PC-9 (cell line): ENCODE measurements around the gene MLKL. TPM values are rescaled to one million over a fixed set of nuclear protein-coding genes. Genes with fewer than 3 reads are reported as not detected.

ENCODE experiments used
- BruUV-seq: library from RNA; stranded (reverse); fragments of 400-500 nt; replicated peaks from 2 replicates; lab custom pipeline; 2021; lab: Mats Ljungman, UMichigan
- CTCF ChIA-PET: fragments of 300-600 bp; sonication (Branson Sonifier 250); formaldehyde crosslinking; loops from one replicate; lab custom pipeline; 2022; ENCODE audit warnings: antibody characterized with exemption; lab: Charles Lee
- POLR2A ChIA-PET: fragments of 300-600 bp; sonication (Branson Sonifier 250); formaldehyde crosslinking; loops from one replicate; lab custom pipeline; 2022; ENCODE audit warnings: antibody characterized with exemption; ENCODE audit not compliant: unreplicated experiment; lab: Charles Lee
- DNase-seq, 2 experiments: peaks; one replicate each; pipeline versions ENCODE4 v3.0.0 to v3.0.0-alpha.2; 2015 to 2022; ENCODE audit warnings: mixed read lengths in 1 of 2
- H2AFZ ChIP-seq: fragments of 200-600 bp; sonication (generic); 2 replicates; pipeline ENCODE4 v1.8.1; 2017; ENCODE audit warnings: antibody characterized with exemption
- H3F3A ChIP-seq: fragments of 200-600 bp; sonication (generic); 2 replicates; pipeline ENCODE4 v1.8.1; 2017; ENCODE audit warnings: antibody characterized with exemption, mild to moderate bottlenecking, low read depth; ENCODE audit not compliant: insufficient read depth
- H3K27ac ChIP-seq: fragments of 200-600 bp; sonication (generic); 2 replicates; pipeline ENCODE4 v1.6.1; 2016; ENCODE audit warnings: mixed run types
- H3K27me3 ChIP-seq: fragments of 200-600 bp; sonication (generic); 2 replicates; pipeline ENCODE4 v1.6.1; 2016; ENCODE audit warnings: low read depth, mixed run types; ENCODE audit not compliant: insufficient read depth
- H3K36me3 ChIP-seq: fragments of 200-600 bp; sonication (generic); 2 replicates; pipeline ENCODE4 v1.6.1; 2016; ENCODE audit warnings: low read depth, mixed run types
- H3K4me1 ChIP-seq: fragments of 200-600 bp; sonication (generic); replicated peaks from 2 replicates; pipeline ENCODE4 v1.6.1; 2016; ENCODE audit warnings: mixed run types; ENCODE audit not compliant: insufficient read depth
- H3K4me2 ChIP-seq: fragments of 200-600 bp; sonication (generic); 2 replicates; pipeline ENCODE4 v1.6.1; 2017; ENCODE audit warnings: mixed run types
- H3K4me3 ChIP-seq: fragments of 200-600 bp; sonication (generic); 2 replicates; pipeline ENCODE4 v1.6.1; 2016; ENCODE audit warnings: mixed run types
- H3K79me2 ChIP-seq: fragments of 200-600 bp; sonication (generic); 2 replicates; pipeline ENCODE4 v1.6.1; 2017; ENCODE audit warnings: low read depth, mixed run types
- H3K9me2 ChIP-seq: fragments of 200-600 bp; sonication (generic); 2 replicates; pipeline ENCODE4 v1.8.1; 2017; ENCODE audit warnings: mild to moderate bottlenecking; ENCODE audit not compliant: insufficient read depth
- H3K9me3 ChIP-seq: fragments of 200-600 bp; sonication (generic); 2 replicates; pipeline ENCODE4 v1.8.1; 2016; ENCODE audit warnings: low read depth; ENCODE audit not compliant: insufficient read depth
- H4K20me1 ChIP-seq: fragments of 200-600 bp; sonication (generic); 2 replicates; pipeline ENCODE4 v1.8.1; 2017; ENCODE audit not compliant: insufficient read depth
- EZH2 ChIP-seq: fragments of 200-600 bp; sonication (generic); IDR thresholded peaks from 2 replicates; pipeline ENCODE4 v1.8.0; 2017; ENCODE audit warnings: antibody characterized with exemption, low read depth
- intact Hi-C: fragments of 100-400 bp; cut with micrococcal nuclease; formaldehyde crosslinking; loops from one replicate; pipeline ENCODE4 v1.10.0; 2022; ENCODE audit not compliant: unreplicated experiment
- total RNA-seq: library from RNA; stranded (reverse); gene quantifications from 2 replicates; pipeline ENCODE4 v1.2.3, GENCODE V29; 2021
- TF ChIP-seq, protein P1 (sequence below): fragments of 200-600 bp; sonication (generic); conservative IDR thresholded peaks from 2 replicates; pipeline ENCODE4 v1.6.1; 2017; ENCODE audit warnings: mixed run types, antibody characterized with exemption, mild to moderate bottlenecking, moderate library complexity

MLKL gene
- total RNA-seq, 1 experiment from 2014 or later, result 11.2 TPM

DNA sequence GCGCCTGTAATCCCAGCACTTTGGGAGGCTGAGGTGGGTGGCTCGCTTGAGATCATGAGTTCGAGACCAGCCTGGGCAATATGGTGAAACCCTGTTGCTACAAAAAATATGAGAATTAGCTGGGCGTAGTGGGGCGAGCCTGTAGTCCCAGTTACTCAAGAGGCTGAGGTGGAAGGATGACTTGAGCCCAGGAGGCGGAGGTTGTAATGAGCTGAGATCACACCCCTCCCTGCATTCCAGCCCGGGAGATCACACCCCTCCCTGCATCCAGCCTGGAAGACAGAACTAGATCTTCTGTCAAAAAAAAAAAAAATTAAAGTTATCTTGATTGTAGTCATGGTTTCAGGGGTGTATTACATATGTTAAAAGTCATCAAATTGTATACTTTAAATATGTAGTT lies 67.0 kb downstream of the MLKL start:
- Histone ChIP-seq H3K27ac (no peak overlapping the region), H3K4me1 (no peaks in the 10 kb centered on the region), H3K9me3 (no peaks in the 10 kb centered on the region), H3F3A (peaks cover 16% of the 10 kb centered on the region), H3K79me2 (no peaks in the 10 kb centered on the region), H3K4me3 (no peak overlapping the region), H3K36me3 (peaks cover 55% of the 10 kb centered on the region), H2AFZ (no peak overlapping the region), H3K27me3 (no peaks in the 10 kb centered on the region), H4K20me1 (no peaks in the 10 kb centered on the region), H3K9me2 (no peaks in the 10 kb centered on the region), H3K4me2 (no peak overlapping the region)
- TF ChIP-seq, protein P1, sequence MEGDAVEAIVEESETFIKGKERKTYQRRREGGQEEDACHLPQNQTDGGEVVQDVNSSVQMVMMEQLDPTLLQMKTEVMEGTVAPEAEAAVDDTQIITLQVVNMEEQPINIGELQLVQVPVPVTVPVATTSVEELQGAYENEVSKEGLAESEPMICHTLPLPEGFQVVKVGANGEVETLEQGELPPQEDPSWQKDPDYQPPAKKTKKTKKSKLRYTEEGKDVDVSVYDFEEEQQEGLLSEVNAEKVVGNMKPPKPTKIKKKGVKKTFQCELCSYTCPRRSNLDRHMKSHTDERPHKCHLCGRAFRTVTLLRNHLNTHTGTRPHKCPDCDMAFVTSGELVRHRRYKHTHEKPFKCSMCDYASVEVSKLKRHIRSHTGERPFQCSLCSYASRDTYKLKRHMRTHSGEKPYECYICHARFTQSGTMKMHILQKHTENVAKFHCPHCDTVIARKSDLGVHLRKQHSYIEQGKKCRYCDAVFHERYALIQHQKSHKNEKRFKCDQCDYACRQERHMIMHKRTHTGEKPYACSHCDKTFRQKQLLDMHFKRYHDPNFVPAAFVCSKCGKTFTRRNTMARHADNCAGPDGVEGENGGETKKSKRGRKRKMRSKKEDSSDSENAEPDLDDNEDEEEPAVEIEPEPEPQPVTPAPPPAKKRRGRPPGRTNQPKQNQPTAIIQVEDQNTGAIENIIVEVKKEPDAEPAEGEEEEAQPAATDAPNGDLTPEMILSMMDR, result no peak
- TF ChIP-seq EZH2, result no peak
- no peak for DNase-seq
- CTCF ChIA-PET, result no interaction called here
- intact Hi-C loops, result no loop called here
- POLR2A ChIA-PET, result no interaction called here
- BruUV-seq, result no TSS peak

- CTCF ChIA-PET, result no interaction called here
- H3K4me3 ChIP-seq, result no peak overlapping the region
- H3K9me2 ChIP-seq, result no peaks in the 10 kb centered on the region
- POLR2A ChIA-PET, result no interaction called here
- H3K79me2 ChIP-seq, result no peaks in the 10 kb centered on the region
- no peak overlapping the region for H2AFZ ChIP-seq
- H3F3A ChIP-seq, result peaks cover 9% of the 10 kb centered on the region; the same call in 1 of the 2 replicates
- no TSS peak for BruUV-seq
- H3K27me3 ChIP-seq, result no peaks in the 10 kb centered on the region
- H3K4me1 ChIP-seq, result no peaks in the 10 kb centered on the region
- no peak for DNase-seq
- no peak overlapping the region for H3K27ac ChIP-seq
- no peaks in the 10 kb centered on the region for H3K9me3 ChIP-seq
- intact Hi-C loops, result no loop called here
- TF ChIP-seq EZH2, result no peak
- TF ChIP-seq, protein P1, result no peak
- peaks cover 37% of the 10 kb centered on the region for H3K36me3 ChIP-seq
- peaks cover 4% of the 10 kb centered on the region for H4K20me1 ChIP-seq
- H3K4me2 ChIP-seq, result no peak overlapping the region
Observed at GRCh38 chr16:74627506-74628220, 73.0 kb downstream of the MLKL start.

GRCh38 chr16:74626741-74627416 lies 73.8 kb downstream of the MLKL start:
- peaks cover 9% of the 10 kb centered on the region; the same call in 1 of the 2 replicates for H3F3A ChIP-seq
- H3K27ac ChIP-seq, result no peak overlapping the region
- H3K9me2 ChIP-seq, result no peaks in the 10 kb centered on the region
- H3K36me3 ChIP-seq, result peaks cover 43% of the 10 kb centered on the region
- POLR2A ChIA-PET, result no interaction called here
- no peaks in the 10 kb centered on the region for H3K79me2 ChIP-seq
- CTCF ChIA-PET, result no interaction called here
- H3K9me3 ChIP-seq, result no peaks in the 10 kb centered on the region
- intact Hi-C loops, result no loop called here
- H3K27me3 ChIP-seq, result no peaks in the 10 kb centered on the region
- DNase-seq, result no peak
- no TSS peak for BruUV-seq
- no peak overlapping the region for H3K4me3 ChIP-seq
- H2AFZ ChIP-seq, result no peak overlapping the region
- no peak for TF ChIP-seq EZH2
- TF ChIP-seq, protein P1, result no peak
- H3K4me2 ChIP-seq, result no peak overlapping the region
- no peaks in the 10 kb centered on the region for H3K4me1 ChIP-seq
- H4K20me1 ChIP-seq, result peaks cover 4% of the 10 kb centered on the region
